ENCODE data around the gene BRIP1.

Gene BRIP1

DNA sequence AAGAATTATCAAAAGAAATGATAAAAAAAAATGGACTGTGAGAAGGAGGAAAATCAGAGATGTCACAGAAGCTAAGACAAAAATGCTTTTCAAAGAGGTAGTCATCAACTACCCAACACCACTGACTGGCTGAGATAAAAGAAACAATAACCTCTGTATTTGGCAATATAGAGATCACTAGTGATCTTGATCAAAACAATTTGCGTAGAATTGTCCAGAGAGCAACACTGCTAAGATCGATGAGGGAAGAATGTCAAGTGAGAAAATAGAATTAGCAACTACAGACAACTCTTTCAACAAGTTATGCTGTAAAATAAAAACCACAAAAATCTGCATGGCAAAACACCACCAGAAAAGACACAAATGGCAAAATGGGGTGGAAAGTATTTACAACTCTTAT is 66.0 kb downstream of the BRIP1 start:
- TF ChIP-seq CTCF (IDR thresholded peaks at IDR 0.05; ENCODE audit: low read depth, low read length) = no peak
- H3K4me3 ChIP-seq (ENCODE audit: low read depth, low read length) = no peak overlapping the region

- H3K4me3 ChIP-seq (ENCODE audit: low read depth, low read length) = no peak overlapping the region
- TF ChIP-seq CTCF (IDR thresholded peaks at IDR 0.05; ENCODE audit: low read depth, low read length) = no peak
Observed at GRCh38 chr17:61795546-61795945, 67.8 kb downstream of the BRIP1 start.

DNA sequence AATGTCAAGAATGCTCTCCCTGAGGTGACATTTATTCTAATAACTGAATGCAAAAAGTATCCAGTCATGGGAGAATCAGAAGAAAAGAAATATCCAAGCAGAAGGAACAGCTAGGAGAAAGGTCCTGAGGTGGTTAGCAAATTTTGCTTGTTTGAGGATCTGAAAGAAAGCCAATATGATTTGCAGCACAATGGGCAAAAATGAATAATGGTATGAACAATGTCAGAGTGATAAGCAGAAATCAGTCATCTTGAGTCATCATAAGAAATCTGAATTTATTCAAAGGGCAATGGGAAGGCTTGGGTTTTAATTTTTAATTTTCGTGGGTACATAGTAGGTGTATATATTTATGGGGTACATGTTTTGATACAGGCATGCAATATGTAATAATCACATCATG is 68.5 kb downstream of the BRIP1 start:
- no peak for TF ChIP-seq CTCF (IDR thresholded peaks at IDR 0.05; ENCODE audit: low read depth, low read length)
- no peak overlapping the region for H3K4me3 ChIP-seq (ENCODE audit: low read depth, low read length)

- no peak for TF ChIP-seq CTCF (IDR thresholded peaks at IDR 0.05; ENCODE audit: low read depth, low read length)
- no peak overlapping the region for H3K4me3 ChIP-seq (ENCODE audit: low read depth, low read length)
Observed at GRCh38 chr17:61794242-61794641, 69.1 kb downstream of the BRIP1 start.

GRCh38 chr17:61793565-61793964 is 69.8 kb downstream of the BRIP1 start:
- TF ChIP-seq CTCF (IDR thresholded peaks at IDR 0.05; ENCODE audit: low read depth, low read length) = no peak
- H3K4me3 ChIP-seq (ENCODE audit: low read depth, low read length) = no peak overlapping the region

DNA sequence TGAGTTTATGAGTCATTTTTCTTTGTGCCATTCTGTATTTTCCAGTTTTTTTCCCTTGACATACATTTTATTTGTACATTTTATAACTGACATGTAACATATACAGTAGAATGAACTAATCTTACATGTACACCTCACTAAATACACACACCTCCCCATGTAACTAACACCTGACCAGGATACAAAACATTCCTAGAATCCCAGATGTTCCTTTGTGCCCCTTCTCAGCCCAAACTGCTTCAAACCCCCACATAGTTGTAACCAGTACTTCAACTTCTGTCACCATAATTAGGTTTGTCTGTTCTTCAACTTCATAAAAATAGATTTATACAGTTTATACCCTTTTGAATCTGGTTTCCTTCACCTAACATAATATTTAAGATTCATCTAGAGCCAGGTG is 73.5 kb downstream of the BRIP1 start:
- TF ChIP-seq CTCF (IDR thresholded peaks at IDR 0.05; ENCODE audit: low read depth, low read length) = no peak
- no peak overlapping the region for H3K4me3 ChIP-seq (ENCODE audit: low read depth, low read length)

GRCh38 chr17:61786088-61786487 is 77.2 kb downstream of the BRIP1 start:
- no peak overlapping the region for H3K4me3 ChIP-seq (ENCODE audit: low read depth, low read length)
- no peak for TF ChIP-seq CTCF (IDR thresholded peaks at IDR 0.05; ENCODE audit: low read depth, low read length)

Data from WI38 (cell line).